NCI-H2196 (cell line): ENCODE measurements around the gene ITGA1.
"Not testable (repeated sequence)": the region's sequence is repeated elsewhere in the genome, so short reads cannot be mapped to it uniquely, and the experiment has no call there.

Experiments
- DNase-seq: peaks from one replicate; lab custom pipeline; 2025; ENCODE audit not compliant: unreplicated experiment; lab: John Stamatoyannopoulos, UW

ITGA1 gene

DNA sequence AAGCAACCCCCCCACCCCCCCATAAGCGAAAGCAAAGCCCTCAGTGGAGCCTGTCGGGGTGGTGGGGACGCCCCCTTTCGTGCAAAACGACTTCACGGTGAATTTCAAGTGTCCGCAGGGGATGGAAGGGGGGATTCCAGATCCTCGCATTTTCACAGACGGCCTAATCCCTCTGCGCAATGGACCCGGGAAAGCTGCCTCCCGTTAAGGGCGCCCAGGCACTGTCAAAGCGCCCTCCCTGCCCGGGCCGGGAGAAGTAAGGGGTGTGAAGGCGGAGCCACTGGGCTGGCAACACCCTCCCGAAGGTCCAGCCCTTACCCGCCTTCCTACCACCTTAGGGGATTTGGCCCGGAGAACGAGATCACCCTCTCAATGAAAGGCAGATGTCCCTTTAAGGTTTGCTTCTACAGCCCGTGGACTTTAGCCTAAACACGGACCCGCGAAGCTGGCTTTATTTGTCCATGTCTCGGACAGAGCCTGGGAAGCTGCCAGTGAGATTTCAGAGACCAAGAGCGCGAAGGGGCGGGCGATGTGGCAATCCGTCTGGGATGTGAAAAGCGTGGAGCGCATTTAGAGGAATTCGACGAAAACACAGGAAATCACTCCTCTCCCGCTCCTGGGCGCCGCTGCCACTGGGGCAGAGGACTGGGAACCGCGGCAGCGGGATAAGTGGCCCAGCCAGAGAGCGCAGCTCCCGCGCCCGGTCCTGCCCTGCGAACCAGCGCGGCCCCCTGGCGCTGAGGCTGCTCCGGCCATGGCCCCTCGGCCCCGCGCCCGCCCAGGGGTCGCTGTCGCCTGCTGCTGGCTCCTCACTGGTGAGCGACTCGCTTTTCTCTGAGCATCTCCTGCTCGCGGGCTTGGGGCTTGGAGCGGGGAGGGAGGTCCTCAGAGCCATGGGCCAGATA, at the start of gene ITGA1, which contains the start of gene PELO:
Gene ITGA1 (plus strand): TSS at position 317 of the 905 bp plus-strand sequence. CDS start 438 bp downstream, at position 755.
Gene PELO (plus strand): TSS at position 317 of the 905 bp plus-strand sequence. CDS start 12,479 bp downstream, outside the sequence.
- no peak for DNase-seq

DNA sequence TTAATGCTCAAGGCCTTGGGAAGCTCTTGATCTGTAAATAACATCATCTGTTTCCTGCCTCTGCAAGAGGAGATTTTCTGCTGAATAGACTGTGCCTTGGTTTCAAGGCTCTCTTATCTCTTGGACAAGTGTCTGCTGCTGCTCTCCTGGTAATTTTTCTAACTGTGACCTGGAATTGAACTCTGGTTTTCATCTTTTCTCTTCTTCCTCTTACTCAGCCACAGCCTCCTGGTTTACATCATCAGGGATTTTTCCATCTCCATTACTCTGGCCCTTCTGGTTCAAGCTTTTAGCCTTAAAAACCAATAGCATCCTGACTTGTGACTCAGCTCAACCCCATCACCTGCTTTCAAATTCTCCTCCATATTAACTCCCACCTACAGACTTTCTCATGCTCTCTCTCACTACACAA, 49.6 kb upstream of the ITGA1 start:
- DNase-seq, result no peak

DNA sequence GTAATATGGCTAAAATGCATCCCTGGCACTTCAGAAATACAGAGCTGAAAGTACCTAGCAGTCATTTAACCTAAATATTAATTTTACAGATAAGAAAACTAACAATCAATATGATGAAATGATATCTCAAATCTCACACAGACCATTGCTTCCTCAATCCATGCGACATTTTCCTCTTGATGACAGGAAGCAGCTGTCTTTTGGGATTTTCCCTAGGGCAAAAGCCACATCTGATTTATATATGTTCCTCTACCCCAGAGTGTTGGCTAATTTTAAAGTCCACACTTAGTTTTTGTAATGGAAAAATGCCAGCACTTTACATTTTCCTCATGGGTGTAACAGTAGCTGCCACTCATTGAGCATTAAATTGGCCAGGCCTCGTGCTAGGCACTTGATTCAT, 47.7 kb upstream of the ITGA1 start:
- no peak for DNase-seq

DNA sequence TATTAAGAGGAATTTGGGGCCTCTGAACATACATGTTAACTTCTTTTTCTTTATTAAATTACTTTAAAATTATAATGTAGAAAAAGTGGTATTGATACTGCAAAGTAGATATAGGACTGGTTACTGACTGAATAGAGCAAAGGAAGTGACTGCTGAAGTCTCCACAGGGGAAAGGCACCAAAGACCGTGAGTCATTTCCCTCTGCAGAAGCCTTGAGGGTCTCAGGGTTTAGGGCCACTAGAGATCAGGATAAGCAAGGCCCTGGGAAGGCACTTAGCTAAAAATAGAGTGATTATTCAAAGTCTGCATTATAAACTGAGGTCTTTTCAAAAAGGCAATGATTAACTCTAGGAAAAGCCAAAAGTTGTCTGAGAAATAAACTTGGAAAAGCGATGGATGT, 44.7 kb upstream of the ITGA1 start:
- no peak for DNase-seq

DNA sequence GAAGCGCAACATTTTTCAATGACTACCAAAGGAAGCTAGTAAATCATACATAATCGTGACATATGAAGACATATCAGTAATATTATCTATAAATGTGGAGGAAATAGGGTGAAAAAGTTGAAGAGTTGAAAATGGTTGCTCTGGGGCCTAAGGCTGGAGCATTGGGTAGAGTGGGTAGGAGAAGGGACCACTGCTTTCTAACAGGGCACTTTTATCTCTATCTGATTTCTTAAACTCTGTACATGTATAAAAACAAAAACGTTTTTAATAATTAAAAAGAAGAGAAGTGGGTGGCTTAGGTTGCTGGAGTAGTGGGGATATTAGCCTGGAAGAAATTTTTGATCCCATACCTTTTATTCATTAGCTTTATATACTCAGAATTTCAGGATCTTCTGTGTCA, 44.2 kb upstream of the ITGA1 start:
- no peak for DNase-seq

DNA sequence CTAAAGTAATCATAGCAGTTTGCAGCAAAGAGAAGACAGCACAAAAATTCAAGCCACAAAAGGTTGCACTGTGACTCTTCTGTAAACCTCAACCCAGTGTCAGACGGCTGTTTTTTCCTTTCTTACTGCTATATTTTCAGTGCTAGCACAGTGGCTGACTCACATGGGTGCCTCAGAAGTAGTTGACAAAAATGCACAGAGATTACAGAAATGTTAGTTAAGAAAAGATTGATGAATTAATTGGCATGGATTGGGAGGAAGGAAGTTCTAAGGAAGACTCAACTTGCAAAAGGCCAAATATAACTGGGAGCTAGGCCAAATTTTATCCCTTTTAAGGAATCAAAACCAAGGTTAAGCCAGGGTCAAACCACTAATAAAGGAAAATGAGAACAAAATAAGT, 43.7 kb upstream of the ITGA1 start:
- DNase-seq, result no peak

DNA sequence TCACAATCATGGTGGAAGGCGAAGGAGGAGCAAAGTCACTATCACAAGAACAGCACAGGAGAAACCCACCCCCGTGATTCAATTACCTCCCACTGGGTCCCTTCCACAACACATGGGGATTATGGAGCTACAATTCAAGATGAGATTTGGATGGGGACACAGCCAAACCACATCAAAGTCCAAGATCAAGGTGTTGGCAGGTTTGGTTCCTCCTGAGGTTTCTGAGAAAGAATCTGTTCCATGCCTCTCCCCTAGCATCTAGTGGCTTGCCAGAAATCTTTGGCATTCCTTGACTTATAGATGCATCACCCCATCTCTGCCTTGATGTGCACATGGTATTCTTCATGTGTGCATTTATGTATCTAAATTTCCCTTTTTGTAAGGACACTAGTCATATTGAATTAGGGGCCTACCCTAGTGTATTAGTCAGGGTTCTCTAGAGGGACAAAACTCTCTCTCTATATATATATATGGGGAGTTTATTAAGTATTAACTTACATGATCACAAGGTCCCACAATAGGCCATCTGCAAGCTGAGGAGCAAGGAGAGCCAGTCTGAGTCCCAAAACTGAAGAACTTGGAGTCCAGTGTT, 42.8 kb upstream of the ITGA1 start:
- not testable (repeated sequence) for DNase-seq

DNA sequence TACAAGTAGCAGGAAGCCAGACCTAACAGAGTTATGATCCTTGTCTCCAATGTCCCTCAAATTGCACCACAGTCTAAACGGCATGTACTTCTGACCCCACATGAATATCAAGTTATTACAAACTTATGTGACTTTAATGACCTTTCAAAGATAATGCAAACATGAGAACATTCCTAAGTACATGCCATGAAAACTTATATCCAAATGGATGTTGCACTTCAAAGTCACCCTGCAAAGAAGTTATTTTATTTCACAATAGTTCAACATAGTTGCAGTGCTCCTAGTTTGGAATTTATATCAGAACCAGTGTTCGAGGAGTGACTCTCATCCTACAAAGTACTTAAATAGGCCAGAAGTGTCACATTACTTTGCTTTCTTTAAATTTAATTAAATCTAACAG, 41.2 kb upstream of the ITGA1 start:
- DNase-seq, result no peak

DNA sequence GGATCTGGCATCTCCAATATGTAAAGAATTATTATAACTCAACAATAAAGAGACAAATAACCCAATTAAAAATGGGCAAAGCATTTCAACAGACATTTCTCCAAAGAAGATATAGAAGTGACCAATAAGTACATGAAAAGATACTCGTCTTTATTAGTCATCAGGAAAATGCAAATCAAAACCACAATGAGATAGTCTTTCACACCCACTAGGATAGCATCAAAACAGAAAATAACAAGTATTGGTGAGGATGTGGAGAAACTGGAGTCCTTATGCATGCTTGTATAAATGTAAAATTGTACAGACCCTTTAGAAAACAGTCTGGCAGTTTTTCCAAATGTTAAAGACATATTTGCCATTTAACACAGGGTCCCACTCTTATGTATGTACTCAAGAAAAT, 39.1 kb upstream of the ITGA1 start:
- no peak for DNase-seq

DNA sequence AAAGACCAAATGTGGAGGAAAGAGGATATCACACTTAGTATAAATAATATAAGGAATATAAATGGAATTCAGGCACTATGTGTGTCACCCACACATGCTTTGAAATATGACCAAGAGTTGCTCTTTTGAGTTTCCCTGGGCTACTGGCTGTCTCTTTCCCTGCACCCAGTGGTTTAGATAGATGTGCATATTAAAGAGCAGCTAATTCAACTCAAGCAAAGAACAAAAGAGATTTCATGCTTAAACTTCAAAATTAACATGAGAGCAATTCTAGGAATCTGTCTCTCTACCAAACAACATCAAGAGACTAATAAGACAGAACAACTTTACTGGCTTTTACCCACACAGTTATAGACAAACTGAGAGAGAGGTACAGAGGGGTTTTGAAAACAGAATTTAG, 38.0 kb upstream of the ITGA1 start:
- no peak for DNase-seq

DNA sequence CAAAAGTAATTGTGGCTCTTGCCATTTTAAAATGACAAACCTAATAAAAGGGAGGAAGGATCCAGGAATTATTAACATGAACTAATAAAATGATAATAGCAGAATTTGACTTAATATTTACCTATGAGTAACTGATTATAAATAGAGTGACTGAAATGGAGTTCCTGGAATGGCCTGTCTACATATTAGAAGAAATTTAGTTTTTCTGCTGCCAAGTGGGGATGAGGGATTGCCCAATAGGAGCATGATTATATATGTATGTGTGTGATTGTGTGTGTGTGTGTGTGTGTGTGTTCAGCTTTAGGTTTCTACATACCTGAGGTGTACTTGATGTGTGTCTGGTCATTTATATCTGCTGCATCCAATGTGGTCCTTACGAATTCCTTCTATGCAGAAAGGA, 36.6 kb upstream of the ITGA1 start:
- DNase-seq, result no peak

DNA sequence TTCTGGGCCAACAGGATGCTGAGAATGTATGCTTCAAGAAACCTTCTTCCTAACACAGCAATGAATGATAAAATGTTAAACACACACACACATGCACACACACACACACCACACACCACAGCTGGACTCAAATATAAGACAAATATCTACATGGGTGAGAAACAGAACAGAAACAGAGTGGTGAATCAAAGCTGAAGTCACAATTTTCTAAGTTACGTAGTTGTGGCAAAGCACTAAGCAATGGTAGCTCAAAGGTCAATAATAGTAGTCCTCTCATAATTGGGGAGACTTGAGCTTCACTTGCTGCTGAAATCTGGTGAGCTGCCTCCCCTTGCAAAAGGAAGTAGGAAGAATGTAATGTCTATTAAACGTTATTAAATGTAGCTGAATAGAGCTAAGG, 33.7 kb upstream of the ITGA1 start:
- DNase-seq, result no peak

DNA sequence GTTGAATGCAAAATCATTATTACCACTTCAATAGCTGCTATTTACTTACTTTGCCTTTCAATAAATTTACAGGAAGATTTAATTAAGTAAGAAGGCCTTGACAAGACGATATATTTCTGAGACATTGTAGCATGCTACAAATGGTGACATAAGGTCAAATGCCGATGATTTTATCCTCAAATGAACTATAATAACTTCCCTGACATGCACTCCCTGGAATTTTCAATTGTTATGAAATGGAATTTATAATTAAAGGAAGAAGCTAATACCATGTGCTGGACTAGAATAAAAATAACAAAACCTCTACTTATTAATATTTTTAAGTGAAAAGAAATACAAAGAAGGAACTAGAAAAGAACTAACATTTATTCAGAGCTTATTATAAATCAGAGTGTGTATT, 30.2 kb upstream of the ITGA1 start:
- no peak for DNase-seq

DNA sequence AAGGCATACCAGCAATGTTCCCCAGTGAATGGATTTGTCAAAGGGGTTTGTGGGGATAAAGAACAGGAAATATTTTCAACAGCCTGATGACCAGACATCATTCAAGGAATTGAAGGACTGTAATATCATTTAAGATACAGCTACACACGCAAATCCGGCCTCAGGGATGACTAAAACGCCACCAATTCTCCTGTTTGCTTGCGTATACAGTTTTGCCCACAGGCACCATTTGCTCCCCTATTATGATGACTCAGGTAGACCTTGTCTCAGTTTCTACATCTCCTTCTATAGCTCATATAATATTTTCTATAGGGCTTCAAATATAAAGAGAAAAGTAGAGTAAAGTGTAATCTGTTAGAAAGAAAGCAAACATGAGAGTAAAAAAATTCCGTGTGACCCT, 29.7 kb upstream of the ITGA1 start:
- DNase-seq, result no peak

DNA sequence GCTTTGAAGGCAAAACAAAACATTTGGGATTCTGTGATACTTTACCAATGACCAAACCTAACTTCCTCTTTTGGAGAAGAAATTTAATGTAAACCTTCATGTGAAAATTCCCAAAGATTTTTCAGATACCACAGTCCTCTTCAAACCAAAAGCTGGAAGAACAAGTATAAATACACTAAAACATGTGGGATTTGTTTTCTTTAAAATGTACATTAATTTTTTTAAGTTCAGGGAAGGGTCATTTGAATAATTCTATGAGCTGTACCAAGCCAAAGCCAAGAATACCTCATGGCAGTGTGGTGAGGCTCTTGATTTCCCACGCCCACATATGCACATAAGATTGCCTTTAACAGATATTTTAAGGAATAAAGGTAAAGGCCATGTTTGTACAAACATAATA, 28.4 kb upstream of the ITGA1 start:
- no peak for DNase-seq

DNA sequence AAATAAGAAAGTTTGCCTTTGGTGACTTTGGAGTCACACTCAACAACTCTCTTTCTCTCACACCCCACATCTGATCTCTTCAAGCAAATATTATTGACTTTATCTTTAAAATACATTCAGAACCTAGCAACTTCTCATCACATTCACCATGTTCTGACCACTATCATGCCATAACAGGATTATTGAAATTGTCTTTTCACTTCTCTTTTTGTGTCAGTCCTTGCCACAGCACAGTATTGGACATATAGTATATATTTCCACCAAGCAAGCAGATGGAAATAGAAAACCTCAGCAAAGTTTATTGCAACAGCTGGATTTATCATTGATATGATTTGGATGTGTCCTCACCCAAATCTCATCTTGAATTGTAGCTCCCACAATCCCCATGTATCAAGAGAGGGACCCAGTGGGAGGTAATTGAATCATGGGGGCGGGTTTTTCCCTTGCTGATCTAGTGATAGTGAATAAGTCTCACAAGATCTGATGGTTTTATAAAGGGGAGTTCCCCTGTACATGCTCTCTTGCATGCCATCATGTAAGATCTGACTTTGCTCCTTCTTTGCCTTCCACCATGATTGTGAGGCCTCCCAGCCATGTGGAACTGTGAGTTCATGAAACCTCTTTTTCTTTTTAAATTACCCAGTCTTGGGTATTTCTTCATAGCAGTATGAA, 26.9 kb upstream of the ITGA1 start:
- DNase-seq, result no peak

DNA sequence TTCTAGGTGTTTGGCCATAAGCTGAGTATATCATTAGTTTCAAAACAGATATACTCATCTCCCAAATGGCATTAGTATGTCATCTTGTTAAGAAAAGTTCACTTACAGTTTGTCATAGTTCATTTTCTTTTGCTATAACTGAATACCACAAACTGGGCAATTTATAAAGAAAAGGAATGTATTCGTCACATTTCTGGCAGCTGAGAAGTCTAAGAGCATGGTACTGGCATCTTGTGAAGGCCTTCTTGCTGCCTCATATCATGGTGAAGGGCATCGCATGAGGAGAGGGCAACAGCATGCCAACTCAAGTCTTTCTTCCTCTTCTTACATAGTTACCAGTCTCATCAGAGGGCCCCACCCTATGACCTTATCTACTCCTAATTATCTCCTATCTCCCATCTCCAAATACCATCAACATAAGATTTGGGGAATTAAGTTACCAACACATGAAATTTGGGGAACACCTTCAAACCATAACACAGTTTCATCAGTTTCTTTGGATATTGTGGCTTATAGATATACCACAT, 20.4 kb upstream of the ITGA1 start:
- no peak for DNase-seq

DNA sequence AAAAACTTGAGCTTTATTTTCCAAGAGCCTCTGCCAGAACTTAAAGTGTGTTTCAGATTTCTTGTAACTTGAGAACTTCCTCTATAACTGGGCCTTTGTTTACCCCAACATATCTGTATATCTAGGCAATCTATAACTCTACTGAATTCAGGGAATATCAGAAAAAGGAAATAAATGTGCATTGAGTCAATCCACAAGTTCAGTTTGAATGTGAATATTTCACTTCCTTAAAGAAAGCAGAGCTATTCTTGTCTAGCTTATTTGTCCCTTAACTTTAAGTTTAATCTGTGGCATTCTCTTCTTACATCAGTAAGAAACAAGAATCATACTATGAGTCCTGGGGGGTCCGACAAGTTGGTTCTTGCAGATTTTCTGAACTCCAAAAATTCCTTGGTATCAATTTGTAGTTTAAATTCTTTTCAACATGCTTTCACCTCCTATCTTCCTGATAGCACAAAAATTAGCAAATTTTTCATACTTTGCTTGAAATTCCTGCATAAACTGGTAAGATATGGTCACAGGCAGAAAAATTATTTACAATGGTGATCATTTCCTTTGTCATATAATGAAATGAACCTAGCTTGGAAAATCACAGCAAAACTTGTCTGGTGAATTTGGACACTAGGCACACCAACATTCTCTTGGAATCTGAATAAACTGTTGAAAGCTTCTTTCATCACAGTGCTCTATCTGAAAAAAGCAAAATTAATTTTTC, 19.8 kb upstream of the ITGA1 start:
- DNase-seq, result no peak

DNA sequence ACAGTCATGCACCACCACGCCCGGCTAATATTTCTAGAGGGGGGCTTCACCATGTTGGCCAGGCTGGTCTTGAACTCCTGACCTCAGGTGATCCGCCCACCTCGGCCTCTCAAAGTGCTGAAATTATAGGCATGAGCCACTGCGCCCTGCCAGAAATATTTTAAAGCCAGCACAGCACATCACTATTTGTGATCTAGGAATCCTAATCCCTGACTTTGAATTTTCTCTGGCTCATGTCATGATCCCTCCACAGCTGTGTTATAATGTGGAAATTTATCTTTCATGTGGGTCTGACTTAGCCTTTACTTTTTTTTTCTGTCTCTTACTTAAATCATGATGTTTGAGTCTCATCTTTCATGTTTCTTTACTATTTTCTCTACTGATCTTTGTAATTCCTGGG, 18.7 kb upstream of the ITGA1 start:
- no peak for DNase-seq

DNA sequence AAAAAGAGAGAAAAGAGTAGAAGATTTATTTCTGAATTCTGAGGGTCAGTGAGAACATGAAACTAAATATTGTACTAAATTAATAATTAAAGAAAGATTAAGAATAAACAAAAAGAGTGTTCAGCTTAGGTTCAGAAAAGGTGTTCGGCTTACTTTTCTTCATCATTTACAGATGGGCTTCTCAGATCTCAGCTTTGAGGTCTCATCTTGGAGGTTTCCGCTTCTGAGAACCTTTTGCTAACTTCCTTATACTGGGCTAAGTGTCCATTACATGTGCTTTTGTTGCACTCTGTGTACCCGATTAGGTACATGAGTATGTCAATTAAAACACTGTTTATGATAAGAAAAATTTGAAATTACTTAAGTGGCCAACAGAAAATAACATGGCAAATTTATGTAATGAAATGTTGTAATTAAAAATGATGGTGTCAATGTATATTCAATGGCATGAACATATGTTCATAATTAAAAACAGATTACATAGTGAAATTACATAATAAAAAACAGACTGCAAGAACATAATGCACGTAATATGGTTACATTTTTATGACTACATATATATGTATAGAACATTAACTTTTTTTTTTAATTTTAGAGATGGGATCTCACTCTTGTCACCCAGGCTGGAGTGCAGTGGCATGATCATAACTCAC, 17.3 kb upstream of the ITGA1 start:
- DNase-seq, result no peak
